DMS114 treated with DMSO at 0.1 percent for 48 hours (cell line): ENCODE measurements around the gene ACBD5.
"Not testable (repeated sequence)": the region's sequence is repeated elsewhere in the genome, so short reads cannot be mapped to it uniquely, and the experiment has no call there.

Source experiments
- DNase-seq: peaks from one replicate; lab custom pipeline; 2025; ENCODE audit not compliant: unreplicated experiment; lab: John Stamatoyannopoulos, UW

Gene ACBD5, protein sequence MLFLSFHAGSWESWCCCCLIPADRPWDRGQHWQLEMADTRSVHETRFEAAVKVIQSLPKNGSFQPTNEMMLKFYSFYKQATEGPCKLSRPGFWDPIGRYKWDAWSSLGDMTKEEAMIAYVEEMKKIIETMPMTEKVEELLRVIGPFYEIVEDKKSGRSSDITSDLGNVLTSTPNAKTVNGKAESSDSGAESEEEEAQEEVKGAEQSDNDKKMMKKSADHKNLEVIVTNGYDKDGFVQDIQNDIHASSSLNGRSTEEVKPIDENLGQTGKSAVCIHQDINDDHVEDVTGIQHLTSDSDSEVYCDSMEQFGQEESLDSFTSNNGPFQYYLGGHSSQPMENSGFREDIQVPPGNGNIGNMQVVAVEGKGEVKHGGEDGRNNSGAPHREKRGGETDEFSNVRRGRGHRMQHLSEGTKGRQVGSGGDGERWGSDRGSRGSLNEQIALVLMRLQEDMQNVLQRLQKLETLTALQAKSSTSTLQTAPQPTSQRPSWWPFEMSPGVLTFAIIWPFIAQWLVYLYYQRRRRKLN

DNA sequence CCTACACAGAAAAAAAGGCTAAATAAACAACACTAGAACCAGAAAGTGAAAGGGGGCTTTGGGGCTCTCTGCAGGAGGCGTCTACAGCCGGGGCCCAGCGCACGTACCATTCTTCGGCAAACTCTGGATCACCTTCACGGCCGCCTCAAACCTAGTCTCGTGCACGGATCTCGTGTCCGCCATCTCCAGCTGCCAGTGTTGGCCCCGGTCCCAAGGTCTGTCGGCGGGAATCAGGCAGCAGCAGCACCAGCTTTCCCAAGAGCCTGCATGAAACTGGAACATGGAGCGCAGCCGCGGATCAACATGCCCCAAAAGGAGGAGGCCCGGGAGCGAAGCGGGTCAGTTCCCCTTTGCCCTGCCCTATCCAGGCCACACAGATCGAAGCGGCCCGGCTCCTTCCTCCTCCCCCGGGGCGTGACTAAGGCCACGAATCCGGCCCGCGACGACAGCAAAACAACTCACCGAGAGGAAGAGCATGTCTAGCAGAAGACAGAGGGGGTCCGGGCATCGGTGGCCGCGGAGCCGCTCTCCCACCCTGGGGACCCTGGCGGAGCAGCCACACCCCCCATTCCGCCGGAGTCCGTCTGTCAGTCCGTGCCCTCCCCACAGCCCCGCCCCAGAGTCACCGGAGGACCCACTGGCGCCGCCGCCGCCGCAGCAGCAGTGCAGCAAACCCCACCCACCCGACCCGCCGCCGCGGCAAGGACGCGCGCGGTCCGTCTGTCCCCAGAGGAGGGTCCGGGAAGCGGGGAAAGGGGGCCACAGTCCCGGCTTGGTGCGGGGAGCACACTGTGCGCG, at the start of gene ACBD5:
TSS of gene ACBD5 (minus strand) at position 586 of the 798 bp plus-strand sequence. CDS start at position 477, 109 bp downstream.
- peak; percentile 88 for DNase-seq

DNA sequence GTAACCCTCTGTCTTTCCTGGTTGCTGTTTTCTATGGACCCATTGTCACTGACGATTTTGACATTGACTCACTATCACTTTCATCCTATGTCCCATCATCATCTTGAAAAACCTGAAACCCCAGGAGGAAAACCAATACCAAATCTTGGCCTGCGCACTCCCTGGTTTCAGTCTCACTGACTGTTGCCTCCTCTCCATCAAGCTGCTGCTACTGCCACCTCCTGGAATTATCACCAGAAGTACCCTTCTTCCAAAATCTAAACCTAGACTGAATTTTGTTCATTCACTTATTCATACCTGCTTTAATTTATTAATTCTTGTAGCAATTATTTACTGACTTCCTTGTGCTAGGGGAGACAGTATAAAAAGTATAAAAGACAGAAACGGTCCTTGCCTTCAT, 44.5 kb upstream of the ACBD5 start:
- DNase-seq, result no peak

DNA sequence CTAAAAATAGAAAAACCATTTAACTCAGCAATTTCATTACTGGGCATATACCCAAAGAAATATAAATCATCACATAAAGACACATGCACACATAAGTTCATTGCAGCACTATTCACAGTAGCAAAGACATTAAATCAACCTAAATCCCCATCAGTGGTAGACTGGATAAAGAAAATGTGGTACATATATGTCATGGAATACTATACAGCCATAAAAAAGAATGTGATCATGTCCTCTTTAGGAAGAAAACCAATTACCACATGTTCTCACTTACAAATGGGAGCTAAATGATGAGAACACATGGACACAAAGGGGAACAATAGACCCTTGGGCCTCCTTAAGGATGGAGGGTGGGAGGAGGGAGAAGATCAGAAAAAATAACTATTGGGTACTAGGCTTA, 36.0 kb upstream of the ACBD5 start:
- DNase-seq, result no peak

DNA sequence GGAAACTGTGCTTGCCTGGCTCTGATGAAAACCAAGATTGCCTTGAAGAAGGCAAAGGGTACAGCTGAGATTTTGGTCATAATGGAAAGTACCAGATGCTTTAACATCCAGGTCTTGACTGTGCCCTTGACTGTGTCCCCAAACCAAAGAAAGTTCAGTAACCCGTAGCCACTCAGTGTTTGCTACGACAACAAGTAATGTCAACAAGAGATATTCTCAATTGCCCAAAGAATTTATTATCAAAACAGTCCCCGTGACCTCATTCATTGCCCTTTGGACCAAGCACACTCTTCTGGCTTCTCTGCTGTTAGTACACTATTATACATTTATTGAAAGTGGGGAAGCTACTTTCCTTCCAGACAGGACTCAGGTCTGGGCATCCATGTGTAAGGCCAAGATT, 25.4 kb upstream of the ACBD5 start:
- not testable (repeated sequence) for DNase-seq

DNA sequence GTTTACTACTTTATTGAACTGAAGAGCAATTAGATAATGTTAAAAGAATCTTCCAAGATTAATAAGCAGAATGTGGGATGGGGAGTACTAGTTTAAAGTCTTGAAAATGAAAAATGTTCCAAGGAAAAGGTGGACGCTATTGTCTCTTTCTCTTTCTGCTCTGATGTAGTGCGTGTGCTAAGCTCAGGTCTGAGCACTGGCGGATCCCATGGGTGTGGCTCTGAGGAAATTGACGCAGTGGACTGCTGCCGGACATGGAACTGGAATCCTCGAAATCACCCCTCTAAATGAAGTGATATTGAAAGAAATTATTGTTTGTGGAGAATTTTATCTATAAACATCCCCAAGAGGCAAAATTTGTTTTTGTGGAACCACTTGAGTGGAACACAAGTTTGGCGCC, 22.2 kb upstream of the ACBD5 start:
- not testable (repeated sequence) for DNase-seq

DNA sequence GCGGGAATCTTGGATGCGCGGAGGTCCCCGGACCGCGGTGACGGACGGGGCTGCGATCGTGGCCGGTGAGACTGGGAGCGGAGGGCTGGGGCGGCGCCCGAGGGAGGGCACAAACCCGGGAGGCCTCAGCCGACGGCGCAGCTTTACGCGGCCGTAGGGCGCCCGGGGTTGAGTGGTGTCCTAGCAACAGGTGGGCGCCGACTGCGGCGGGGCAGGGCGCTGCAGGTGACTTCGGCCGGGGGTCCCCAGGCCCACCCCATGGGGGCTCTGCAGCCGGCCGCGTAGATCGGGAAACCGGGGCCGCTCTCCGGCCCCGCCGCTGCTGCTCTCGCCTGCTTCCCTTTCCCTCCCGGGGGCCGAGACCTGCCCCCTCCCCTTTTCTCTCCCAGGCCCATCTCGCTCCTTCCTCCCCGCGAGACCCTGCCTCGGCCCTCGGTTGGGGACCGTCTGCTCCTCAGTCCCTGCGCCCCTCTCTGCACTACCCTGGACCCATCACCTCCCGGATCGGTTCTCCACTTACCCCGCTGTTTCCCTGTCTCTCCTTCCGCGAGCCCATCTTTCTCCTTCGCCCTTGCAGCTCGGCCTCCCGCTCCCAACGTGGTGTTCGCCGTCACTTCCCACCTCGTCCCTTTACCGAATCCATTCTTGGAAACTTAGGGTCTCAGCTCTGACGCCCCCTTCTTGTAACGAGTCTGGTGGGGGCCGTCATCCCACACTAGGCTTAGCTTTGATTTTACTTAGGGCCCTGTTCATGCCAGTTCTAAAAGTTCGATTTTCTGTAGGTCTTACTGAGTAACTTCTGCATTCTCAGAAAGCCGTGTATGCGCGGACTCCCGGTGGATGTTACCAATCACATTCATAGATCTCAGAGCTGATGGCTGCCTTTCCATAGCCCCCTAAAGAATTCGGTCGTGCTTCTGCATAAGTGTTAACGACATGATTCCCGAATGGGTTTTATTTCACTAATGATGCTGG, 18.5 kb upstream of the ACBD5 start:
- no peak for DNase-seq

DNA sequence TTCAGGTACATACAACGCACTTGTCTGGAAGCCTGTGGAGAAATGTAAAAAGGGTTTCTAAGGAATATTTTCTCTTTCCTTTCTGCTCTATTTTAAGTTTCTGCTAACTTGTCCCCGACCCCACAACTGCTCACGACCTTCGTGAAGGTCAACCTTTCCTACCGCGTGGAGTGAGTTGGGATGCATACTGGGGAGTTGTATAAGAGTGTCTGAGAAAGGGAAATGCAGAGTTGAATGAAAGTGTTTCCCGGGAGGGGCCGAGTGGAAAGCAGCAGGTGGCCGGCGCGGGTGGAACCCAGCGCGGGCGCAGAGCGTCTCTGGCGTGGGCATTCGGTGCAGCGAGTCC, 17.9 kb upstream of the ACBD5 start:
- no peak for DNase-seq

DNA sequence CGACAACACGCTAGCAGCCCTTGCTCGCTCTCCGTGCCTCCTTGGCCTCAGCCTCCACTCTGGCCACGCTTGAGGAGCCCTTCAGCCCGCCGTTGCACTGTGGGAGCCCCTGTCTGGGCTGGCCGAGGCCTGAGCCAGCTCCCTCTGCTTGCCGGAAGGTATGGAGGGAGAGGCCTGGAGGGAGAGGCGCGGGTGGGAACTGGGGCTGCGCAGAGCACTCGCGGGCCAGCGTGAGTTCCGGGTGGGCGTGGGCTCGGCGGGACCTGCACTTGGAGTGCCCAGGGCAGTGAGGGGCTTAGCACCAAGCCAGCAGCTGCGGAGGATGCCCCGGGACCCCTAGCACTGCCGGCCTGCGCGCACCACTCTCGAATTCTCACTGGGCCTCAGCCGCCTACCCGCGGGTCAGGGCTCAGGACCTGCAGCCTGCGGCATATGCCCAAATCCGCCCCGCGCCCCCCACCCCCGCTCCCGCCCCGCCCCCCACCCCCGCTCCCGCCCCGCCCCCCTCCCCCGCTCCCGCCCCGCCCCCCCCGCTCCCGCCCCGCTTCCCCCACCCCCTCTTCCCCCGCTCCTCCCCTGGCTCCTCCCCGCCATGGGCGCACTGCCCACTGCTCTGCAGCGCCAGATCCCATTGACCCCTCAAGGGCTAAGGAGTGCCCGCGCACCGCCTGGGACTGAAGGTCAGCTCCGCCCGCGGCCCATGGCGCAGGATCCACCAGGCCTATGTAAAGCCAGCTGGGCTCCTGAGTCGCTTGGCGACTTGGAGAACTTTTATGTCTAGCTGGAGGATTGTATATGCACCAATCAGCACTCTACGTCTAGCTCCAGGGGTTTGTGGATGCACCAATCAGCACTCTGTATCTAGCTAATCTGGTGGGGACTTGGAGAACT, 15.9 kb upstream of the ACBD5 start:
- DNase-seq, result no peak

DNA sequence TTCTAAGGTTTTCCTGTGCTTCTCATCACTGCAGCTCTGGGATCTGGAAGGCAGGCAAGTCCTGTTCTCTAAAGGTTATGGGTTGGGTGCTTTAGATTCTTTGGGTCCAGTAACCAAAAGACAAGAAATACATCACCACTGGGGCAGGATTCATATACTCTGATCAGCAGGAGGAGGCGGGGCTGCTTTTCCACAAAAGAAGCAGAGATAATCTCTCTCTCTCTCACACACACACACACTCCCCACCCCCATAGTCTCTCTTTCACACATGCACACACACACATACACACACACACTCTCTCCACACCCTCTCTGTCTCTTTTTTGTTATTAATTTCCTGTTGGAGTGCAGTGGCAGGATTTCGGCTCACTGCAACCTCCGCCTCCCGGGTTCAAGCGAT, 13.0 kb upstream of the ACBD5 start:
- DNase-seq, result no peak

DNA sequence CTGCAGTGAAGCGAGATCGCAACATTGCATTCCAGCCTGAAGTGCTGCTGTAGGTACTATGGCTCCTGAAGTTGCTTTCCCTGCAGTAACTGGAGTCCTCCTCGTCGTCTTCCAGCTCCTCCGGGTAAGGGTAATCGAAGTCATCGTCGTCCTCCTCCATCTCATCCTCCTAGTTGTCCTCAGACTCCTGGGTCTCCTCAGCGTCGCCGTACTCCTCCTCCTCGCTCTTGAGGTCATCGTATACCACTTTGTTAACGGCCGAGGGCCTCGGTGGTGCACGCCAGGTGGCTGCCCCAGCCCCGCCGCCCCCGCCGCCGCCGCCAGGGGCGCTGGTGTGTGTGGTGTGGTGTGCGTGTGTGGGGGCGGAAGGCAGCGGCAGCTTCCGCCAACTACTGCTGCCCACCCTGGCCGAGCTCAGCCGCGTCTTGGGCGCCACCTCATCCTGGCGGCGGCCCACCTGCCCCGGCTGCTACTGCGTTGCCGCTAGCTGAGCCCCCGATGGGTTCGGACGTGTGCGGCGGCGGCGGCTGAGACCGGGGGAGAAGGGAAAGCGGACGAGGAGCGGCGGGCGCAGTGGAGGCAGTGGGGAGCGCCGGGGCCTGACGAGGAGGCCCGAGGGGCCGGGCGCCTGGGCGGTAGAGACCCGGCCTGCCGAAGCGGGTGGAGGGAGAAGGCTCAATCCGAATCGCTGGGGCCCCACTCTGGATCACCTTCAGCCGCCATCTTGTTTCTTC, 11.8 kb upstream of the ACBD5 start:
- no peak for DNase-seq

DNA sequence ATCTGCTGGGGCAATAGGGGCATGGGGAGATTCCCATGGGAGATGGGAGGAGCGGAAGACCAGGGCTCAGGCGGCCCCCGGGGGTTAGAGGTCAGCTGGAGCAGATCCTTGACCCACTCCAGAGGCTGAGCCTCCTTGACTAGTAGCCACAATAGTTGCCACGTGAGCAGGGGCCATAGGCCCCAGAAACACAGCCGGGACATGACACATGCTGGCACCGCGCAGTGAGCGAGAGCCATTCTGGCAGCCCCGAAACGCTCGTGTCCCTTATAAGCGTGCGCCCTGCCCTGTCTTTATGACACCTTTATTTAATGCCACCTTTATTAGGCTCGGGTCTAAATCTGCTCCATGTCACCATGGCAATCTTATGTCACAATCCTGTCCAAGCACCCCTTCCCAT, 11.0 kb upstream of the ACBD5 start:
- DNase-seq, result no peak

DNA sequence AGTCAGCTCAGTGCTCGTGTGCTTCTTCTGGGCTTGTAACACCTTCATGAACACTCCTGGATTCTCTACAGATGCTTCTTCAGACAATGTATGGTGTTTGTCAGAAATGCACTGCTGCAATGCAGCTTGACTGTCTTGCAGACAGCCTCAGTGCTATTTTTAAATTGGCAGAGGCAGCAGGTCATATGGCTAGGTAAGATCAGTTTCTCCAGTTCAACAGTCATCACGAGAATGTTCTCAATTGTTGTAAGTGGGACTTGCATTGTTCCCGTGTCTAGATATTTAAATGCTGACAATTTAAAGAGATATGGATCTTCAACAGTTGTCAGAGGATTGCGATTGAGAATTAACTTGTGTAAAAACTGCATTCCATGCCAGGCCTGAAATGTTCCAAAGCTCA, 7.6 kb upstream of the ACBD5 start:
- no peak for DNase-seq

DNA sequence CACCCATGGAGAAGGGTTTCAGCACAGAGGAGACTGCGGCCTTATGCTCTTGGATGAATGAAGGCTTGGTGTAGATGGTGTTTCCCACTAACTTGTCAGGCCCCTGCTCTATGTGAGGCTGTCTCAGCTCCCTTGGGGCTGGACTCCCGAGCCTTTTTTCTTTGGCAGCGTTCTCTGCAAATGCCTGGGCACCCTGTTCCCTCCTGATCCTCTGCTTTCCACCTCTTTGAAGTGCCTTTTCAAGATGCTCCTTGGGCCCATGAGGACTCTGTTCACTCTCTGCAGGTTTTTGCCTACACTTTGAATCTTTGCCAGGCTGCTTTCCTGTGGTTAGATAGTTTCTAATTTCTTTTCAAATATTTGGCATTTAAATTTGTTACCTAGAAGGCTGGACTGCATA, 6.8 kb upstream of the ACBD5 start:
- no peak for DNase-seq

DNA sequence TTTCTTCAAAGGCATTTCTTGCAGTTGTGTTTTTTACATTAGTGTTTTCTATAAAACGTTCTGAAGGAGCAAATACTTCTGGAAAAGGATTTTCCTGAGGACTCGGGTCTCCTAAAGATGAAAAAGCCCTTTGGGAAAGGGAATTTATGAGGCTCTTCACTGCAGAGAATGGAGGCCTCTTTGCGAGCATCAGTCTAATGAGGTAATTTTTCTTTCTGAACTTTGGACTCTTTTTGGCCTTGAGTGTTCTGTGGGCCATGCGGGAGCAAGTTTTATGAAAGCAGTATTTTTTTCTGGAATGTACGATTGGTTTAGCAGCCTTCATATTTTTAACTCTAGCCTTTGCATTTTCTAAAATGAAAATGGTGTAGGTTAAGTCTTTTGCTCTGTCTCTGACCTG, 6.4 kb upstream of the ACBD5 start:
- no peak for DNase-seq

DNA sequence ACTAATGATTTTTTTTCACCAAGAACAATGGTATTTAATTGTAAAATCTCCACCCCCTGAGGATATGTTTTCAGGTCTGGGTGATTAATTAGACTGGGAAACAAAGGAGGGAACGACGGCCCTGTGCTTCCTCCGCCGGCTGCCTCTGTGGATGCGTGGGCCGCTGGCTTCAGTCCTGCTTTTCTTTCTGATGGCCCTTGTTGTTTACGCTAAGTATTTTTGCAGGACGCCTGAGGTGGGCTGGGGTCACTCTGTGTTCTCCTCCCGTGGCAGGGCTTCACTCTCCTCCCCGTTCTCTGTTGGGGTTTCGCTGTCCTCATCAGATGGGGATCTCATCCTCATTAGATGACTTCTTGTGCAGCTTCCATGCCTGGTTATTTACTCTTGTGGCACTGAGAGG, 5.2 kb upstream of the ACBD5 start:
- no peak for DNase-seq

DNA sequence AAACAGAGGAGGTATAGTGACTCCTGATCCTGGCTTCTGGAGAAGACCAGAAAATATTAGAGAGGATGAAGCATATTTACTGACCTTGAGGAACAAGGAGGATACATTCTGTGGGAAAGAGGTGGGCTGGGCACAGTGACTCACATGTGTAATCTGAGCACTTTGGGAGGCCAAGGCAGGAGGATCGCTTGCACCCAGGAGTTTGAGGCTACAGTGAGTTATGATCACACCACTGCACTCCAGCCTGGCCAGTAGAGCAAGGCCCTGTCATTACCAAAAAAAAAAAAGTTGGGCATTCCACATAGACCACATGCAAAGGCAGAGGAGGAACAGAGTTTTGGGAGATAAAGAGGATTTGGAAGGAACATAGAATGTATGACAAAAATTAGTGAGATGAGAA, 4.4 kb upstream of the ACBD5 start:
- DNase-seq, result no peak

DNA sequence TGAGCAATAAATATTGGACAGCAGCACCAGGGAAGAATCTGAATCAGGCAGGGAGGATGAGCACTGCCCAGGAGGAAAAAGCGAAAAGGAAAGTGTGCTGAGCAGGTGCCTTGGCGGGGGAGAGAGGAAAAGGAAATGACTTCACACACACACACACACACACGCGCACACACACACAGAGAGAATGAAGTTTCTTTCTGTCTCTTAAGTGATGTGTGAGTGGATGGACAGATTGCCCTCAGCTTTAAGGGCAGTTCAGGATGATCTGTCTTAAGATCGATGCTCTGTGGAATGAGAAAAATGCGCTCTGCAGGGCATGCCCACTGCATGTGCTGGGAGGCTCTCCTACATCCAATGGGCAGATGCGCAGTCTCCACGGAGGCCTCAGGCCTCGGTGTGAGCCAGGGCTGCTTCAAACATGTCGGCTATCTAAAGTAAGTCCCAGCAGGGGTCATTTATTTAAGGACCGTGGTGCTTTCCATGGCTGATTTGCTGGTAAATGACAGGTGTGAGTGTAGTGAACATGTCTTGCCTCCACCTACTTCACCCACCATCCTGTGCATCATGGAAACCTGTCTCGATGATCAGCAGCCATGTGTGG, 2.5 kb upstream of the ACBD5 start:
- peak; percentile 66 for DNase-seq

DNA sequence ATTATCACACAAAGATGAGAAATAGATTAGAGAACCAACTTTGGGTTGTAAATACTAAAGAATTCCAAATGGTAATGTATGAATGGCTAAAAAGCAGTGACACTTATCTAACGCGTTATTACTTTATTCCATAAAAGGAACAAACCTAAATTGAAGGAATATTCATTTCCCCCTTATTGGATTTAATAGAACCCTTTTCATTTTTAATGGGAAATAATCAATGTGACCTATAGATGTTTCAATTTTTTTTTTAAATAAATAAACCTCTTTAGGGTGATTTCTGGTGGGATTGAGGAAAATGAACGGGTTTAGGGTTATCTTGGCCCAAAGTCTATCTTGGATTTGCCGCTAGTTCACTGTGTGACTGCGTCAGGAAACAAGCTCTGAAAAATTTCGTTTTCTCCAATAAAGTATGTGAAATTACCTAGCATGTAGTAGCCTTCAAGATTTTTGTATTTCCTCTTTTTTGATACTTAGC, 1.9 kb upstream of the ACBD5 start:
- no peak for DNase-seq
